Fibroblast of lung (primary cell): Measurements from ENCODE around the gene CPSF4L. TPM values are rescaled to one million over a fixed set of nuclear protein-coding genes. Genes with fewer than 3 reads are reported as not detected.

Experiments
- DNase-seq, 2 donors: peaks; one replicate each; pipeline versions ENCODE4 v3.0.0 to v3.0.0-alpha.2; 2010; ENCODE audit warnings: low read depth in 2 of 2
- H2AFZ ChIP-seq: 2 replicates; pipeline ENCODE4 v1.5.1; 2012; ENCODE audit warnings: low read length, control low read depth, inconsistent platforms
- H3K27ac ChIP-seq: 2 replicates; pipeline ENCODE4 v1.5.1; 2011; ENCODE audit warnings: low read length, control low read depth; ENCODE audit not compliant: insufficient read depth
- H3K27me3 ChIP-seq: 2 replicates; pipeline ENCODE4 v1.5.1; 2011; ENCODE audit warnings: mild to moderate bottlenecking, low read length; ENCODE audit not compliant: control insufficient read depth, insufficient read depth
- H3K36me3 ChIP-seq: 2 replicates; pipeline ENCODE4 v1.5.1; 2011; ENCODE audit warnings: low read length; ENCODE audit not compliant: control insufficient read depth, insufficient read depth
- H3K4me1 ChIP-seq: 2 replicates; pipeline ENCODE4 v1.5.1; 2011; ENCODE audit warnings: low read length; ENCODE audit not compliant: control insufficient read depth, insufficient read depth; ENCODE audit errors: extremely low read depth
- H3K4me2 ChIP-seq: 2 replicates; pipeline ENCODE4 v1.5.1; 2011; ENCODE audit warnings: low read length, control low read depth; ENCODE audit not compliant: insufficient read depth; ENCODE audit errors: extremely low read depth
- H3K4me3 ChIP-seq, 4 experiments: fragments of 200-600 bp in 1 of 4; sonication (generic) in 1 of 4; replicated peaks in 1 of 4; 2 replicates each; pipeline ENCODE4 v1.5.1; 2011 to 2016; ENCODE audit warnings: low read length in 4 of 4, low read depth in 3 of 4, mild to moderate bottlenecking in 3 of 4, control low read depth in 2 of 4, inconsistent platforms in 1 of 4, mixed read lengths in 1 of 4; ENCODE audit not compliant: insufficient read depth in 1 of 4; ENCODE audit errors: control extremely low read depth in 1 of 4
- H3K79me2 ChIP-seq: 2 replicates; pipeline ENCODE4 v1.5.1; 2012; ENCODE audit warnings: mild to moderate bottlenecking, low read length, inconsistent platforms; ENCODE audit not compliant: control insufficient read depth, insufficient read depth
- H3K9ac ChIP-seq: 2 replicates; pipeline ENCODE4 v1.5.1; 2011; ENCODE audit warnings: mild to moderate bottlenecking, low read length, control low read depth; ENCODE audit not compliant: insufficient read depth
- H3K9me3 ChIP-seq: 2 replicates; pipeline ENCODE4 v1.5.1; 2012; ENCODE audit warnings: low read depth, low read length; ENCODE audit not compliant: control insufficient read depth, insufficient read depth
- H4K20me1 ChIP-seq: 2 replicates; pipeline ENCODE4 v1.5.1; 2011; ENCODE audit warnings: low read length; ENCODE audit not compliant: control insufficient read depth, insufficient read depth; ENCODE audit errors: extremely low read depth
- EZH2 ChIP-seq: IDR thresholded peaks from 2 replicates; pipeline ENCODE4 v1.5.1; 2012; ENCODE audit warnings: low read length, control low read depth, mild to moderate bottlenecking; ENCODE audit errors: missing control alignments
- polyA plus RNA-seq, 2 donors: library from polyadenylated mRNA; depleted of rRNA in 1 of 2; stranded (reverse) in 1 of 2; unstranded in 1 of 2; fragments of >200 nt; gene quantifications; 2 replicates each; pipeline ENCODE4 v1.2.1, GENCODE V29; 2011 to 2012; ENCODE audit warnings: missing spikeins in 1 of 2
- total RNA-seq: library from RNA; depleted of rRNA; stranded (reverse); fragments of >200 nt; gene quantifications from 2 replicates; pipeline ENCODE4 v1.2.1, GENCODE V29; 2014
- TF ChIP-seq, protein P1 (sequence below), 2 donors: IDR thresholded peaks in 1 of 2; conservative IDR thresholded peaks in 1 of 2; 1 replicate in 1 of 2; 2 replicates in 1 of 2; pipeline ENCODE4 v1.5.1; 2011 to 2012; ENCODE audit warnings: low read length in 2 of 2, control low read depth in 1 of 2, inconsistent platforms in 1 of 2, low read depth in 1 of 2, mild to moderate bottlenecking in 1 of 2

Gene CPSF4L
- total and polyA plus RNA-seq, 2 donors (not counting 1 experiment from before 2014, with no cell fraction given), result not detected

DNA sequence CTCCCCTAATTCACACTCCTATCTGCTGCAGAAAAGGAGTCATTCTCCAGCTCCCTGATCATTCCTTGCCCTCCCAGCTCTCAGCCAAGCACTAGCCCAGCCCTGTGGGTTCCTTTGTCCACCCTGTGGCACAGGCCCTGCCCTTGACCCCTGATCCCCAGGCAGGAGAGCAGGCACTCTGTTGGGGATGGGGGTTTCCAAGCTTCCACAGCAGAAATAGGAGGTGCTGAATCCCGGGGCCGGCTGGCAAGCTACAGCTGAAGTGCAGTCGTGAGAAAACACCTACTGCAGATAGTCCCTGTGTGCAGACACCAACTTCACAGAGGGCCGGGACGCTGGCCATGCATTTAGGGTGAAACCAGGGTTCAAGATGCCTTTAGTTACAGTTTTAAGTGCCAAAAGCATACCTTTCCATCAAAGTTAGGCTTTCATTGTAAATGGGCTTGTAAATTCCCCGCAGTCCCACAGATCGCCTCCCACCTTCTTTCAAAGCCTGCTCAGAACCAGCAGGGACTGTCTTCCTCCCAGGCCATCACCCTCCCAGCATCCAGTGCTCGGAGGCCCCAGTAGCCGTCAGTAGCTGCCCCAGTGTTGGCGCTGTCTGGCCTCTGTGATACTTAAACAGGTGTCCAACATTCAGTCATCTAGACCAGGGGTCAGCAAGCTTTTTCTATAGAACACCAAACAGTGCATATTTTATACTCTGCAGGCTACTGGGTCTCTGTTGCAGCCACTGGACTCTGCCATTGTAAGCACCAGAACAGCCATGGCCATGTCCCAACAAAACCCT is 10.6 kb downstream of the CPSF4L start:
- H3K36me3 ChIP-seq, result peaks cover 2% of the 10 kb centered on the region
- H2AFZ ChIP-seq, result no peak overlapping the region
- no peak overlapping the region for H3K4me2 ChIP-seq
- TF ChIP-seq, protein P1, sequence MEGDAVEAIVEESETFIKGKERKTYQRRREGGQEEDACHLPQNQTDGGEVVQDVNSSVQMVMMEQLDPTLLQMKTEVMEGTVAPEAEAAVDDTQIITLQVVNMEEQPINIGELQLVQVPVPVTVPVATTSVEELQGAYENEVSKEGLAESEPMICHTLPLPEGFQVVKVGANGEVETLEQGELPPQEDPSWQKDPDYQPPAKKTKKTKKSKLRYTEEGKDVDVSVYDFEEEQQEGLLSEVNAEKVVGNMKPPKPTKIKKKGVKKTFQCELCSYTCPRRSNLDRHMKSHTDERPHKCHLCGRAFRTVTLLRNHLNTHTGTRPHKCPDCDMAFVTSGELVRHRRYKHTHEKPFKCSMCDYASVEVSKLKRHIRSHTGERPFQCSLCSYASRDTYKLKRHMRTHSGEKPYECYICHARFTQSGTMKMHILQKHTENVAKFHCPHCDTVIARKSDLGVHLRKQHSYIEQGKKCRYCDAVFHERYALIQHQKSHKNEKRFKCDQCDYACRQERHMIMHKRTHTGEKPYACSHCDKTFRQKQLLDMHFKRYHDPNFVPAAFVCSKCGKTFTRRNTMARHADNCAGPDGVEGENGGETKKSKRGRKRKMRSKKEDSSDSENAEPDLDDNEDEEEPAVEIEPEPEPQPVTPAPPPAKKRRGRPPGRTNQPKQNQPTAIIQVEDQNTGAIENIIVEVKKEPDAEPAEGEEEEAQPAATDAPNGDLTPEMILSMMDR (conservative IDR thresholded peaks at IDR 0.05 in 1 of 2, IDR thresholded peaks at IDR 0.05 in 1 of 2; ENCODE audit: low read depth in 1 of 2, low read length in 2 of 2), result no peak
- TF ChIP-seq EZH2, result no peak
- H3K79me2 ChIP-seq, result no peaks in the 10 kb centered on the region
- H3K4me3 ChIP-seq, result no peak overlapping the region
- no peak overlapping the region for H3K9ac ChIP-seq
- no peak for DNase-seq
- H3K4me1 ChIP-seq, result no peaks in the 10 kb centered on the region
- no peaks in the 10 kb centered on the region for H3K9me3 ChIP-seq
- H4K20me1 ChIP-seq, result no peaks in the 10 kb centered on the region
- H3K27me3 ChIP-seq, result no peaks in the 10 kb centered on the region
- H3K27ac ChIP-seq, result no peak overlapping the region

DNA sequence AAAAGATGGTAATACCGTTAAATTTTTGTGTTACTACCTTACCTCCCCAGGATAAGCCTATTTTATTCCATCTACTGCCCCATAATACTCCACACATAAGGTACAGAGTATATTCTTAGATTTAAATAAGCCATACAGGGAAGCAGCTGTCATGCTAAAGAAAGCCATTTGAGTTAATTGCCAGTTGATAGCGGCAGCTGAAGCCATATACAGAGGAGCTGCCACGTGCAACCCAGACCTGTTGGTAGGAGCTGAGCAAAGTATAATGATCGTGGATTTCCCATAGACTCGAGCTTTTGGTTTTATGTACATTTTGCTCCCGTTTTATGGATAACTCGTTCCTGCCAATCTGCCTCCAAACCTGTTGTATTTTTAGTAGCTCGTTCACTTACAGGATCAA is 12.0 kb downstream of the CPSF4L start:
- H3K79me2 ChIP-seq, result no peaks in the 10 kb centered on the region
- H3K9me3 ChIP-seq, result no peaks in the 10 kb centered on the region
- H4K20me1 ChIP-seq, result no peaks in the 10 kb centered on the region
- no peak for DNase-seq
- no peak overlapping the region for H3K4me3 ChIP-seq
- H3K27me3 ChIP-seq, result no peaks in the 10 kb centered on the region
- no peak overlapping the region for H3K9ac ChIP-seq
- H3K4me1 ChIP-seq, result no peaks in the 10 kb centered on the region
- TF ChIP-seq EZH2, result no peak
- TF ChIP-seq, protein P1 (conservative IDR thresholded peaks at IDR 0.05 in 1 of 2, IDR thresholded peaks at IDR 0.05 in 1 of 2; ENCODE audit: low read depth in 1 of 2, low read length in 2 of 2), result no peak
- H3K36me3 ChIP-seq, result peaks cover 2% of the 10 kb centered on the region
- no peak overlapping the region for H3K27ac ChIP-seq
- no peak overlapping the region for H2AFZ ChIP-seq
- no peak overlapping the region for H3K4me2 ChIP-seq

DNA sequence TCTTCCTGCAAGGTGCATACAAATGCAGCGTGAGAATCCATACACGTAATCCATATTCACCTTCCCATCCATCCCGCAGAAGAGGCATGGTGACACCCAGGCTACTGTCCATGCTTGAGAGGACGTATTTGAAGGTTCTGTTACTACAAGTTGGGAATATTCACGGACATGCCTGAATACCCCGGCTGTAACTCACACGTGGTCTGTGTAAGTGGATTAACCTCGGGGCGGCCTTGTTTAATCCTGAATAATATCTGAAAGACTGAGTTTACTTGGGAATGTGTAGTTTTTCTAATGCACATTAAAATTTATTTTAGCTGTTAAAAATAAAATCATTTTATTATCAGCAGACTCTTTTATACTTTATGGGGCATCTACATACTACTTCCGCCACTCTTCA is 13.1 kb downstream of the CPSF4L start:
- no peaks in the 10 kb centered on the region for H3K79me2 ChIP-seq

More for the DNA sequence above, 13.1 kb downstream of the CPSF4L start:
- Histone ChIP-seq H3K27ac (no peak overlapping the region), H3K4me3 (no peak overlapping the region), H3K9ac (no peak overlapping the region), H2AFZ (no peak overlapping the region), H3K9me3 (no peaks in the 10 kb centered on the region), H3K4me2 (no peak overlapping the region), H3K4me1 (no peaks in the 10 kb centered on the region), H3K27me3 (no peaks in the 10 kb centered on the region), H4K20me1 (no peaks in the 10 kb centered on the region), H3K36me3 (peaks cover 2% of the 10 kb centered on the region)
- DNase-seq, result no peak
- TF ChIP-seq EZH2, result no peak
- TF ChIP-seq, protein P1 (conservative IDR thresholded peaks at IDR 0.05 in 1 of 2, IDR thresholded peaks at IDR 0.05 in 1 of 2; ENCODE audit: low read depth in 1 of 2, low read length in 2 of 2), result no peak
